Hematopoietic multipotent progenitor cell treated with erythropoietin and hydrocortisone succinate and interleukin-3 and kit ligand, for 6 days (in vitro differentiated cells): ENCODE data around the gene MAP2K7.
"Not testable (repeated sequence)": the region's sequence is repeated elsewhere in the genome, so short reads cannot be mapped to it uniquely, and the experiment has no call there.

Experiments used
- DNase-seq: peaks from one replicate; pipeline ENCODE4 v3.0.0-alpha.2; 2015

Gene MAP2K7

DNA sequence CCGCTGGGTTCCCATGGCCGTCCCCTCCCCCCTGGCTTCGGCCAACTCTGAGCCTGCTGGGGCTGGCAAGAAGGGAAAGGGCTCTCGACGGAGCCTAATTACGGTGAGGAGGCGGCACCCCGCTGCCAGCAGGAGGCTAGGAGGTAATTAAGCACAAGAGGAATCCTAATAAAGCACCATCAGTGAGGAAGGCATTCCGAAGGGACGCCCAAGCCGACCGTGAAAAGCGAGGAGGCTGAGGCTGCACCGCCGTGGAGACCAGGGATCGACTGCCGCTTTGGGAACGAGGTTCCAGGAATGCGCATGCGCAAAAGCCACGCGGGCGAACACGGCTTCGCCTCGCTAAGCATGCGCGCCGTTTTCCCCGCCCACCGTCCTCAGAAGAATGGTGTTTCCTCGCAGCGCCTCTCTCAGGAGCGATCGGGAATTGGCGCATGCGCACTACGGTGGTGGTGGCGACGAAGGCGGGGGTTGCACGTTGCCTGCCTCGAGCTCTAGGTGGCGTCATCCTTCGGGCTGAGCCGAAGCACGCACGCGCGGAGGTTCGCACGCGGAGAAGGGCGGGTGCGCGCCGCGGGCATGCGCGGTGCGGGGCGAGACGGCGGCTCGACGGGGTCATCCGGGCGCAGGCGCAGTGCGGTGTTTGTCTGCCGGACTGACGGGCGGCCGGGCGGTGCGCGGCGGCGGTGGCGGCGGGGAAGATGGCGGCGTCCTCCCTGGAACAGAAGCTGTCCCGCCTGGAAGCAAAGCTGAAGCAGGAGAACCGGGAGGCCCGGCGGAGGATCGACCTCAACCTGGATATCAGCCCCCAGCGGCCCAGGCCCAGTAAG is at the start of gene MAP2K7:
TSS of gene MAP2K7 (plus strand) at position 634 of the 830 bp plus-strand sequence. CDS start at position 702, 68 bp downstream.
- peak; percentile 100 for DNase-seq

DNA sequence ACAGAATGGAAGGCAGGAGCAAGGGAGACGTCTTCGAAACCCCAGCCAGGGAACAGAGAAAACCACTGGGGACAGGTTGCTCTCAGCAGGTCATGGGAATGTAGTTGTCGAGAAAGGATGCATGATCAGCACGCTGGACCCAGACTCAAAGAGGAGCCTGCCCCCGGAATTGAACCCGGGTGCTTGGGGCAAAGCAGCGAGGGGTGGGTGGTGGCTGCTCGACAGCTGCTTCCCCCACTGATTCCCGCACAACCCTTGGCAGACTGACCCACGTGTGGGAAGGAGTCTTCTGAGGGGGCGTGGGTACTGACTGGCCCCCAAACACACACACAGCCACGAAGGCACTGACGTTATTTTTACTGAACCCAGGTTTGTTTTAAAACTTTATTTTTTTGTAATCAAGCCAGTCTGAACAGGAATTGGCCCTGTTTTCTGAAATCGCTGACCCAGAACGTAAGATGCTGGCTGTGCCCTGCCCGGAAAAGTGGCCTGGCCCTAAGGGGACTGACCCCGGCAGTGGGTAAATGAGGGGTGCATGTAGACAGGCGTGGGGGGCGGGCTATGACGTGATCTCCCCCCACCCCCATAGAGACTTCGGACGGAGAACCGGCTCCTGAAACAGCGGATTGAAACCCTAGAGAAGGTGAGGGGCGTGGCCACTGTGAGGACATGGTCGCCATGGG is 48.1 kb upstream of the MAP2K7 start:
- DNase-seq, result no peak

DNA sequence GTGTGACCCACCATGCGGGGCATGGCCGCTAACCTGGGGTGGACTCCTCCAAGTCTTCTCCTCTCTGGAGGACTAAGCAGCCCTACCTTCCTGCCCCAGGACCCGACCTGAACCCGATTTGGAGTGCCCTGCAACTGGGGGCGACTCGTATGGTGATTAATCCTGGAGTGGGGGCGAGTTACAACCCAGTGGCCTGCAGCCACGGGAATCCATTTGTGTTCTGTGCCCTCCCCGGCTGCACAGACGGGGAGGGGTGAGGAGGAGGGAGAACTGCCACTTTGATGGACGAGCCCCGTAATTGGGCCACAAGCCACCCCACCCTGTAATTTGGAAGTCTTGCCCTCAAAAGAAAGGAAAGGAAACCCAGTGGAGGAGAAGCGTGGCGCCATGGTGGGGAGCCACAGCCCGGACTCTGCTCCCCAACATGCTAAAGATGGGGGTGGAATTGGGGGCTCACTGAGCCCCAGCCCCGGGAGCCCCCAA is 47.5 kb upstream of the MAP2K7 start:
- no peak for DNase-seq

DNA sequence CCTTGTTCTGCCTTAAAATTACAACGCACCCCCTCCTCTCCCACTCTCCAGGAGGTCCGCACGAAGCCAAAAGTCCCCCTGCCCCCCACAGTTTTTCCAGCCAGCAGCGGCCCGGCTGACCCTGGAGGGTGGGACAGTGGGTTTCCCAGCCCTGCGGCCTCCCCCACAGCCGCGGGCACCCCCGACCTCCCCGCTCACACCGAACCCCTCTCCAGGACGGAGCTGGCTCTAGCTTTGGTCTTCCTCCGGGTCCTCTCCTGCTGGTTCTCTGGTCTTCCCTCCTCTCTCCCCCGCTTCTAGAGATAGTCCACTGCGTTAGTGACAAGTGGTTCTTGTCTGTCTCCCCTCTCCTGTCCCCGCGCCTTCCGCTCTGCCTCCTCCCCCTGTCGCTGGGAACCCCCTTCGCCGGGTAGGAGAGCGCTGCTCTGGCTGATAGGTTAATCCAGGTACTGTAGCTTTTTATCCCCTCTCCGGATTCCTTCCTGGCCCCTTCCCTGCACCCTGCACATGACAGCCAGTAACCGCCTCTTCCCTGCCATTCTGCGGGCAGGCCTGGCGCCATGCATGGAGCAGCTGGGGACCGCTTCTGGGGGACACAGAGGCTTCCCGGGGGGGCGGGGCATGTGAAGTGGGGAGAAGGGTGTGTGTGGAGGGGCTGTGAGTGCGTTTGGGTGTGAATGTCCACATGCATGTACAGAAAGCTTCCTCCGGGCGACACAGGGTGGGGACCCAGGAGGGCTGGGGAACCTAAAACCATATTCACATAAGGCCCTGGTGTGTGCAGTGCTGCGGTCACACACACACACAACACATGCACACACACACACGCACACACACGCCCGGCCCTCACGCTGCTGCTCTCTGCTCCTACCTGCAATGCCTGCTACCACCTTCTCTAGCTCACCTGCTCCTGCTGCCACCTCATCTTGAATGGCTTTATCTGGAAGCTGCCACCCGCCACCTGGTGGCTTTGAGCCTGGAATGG is 46.7 kb upstream of the MAP2K7 start:
- DNase-seq, result no peak

DNA sequence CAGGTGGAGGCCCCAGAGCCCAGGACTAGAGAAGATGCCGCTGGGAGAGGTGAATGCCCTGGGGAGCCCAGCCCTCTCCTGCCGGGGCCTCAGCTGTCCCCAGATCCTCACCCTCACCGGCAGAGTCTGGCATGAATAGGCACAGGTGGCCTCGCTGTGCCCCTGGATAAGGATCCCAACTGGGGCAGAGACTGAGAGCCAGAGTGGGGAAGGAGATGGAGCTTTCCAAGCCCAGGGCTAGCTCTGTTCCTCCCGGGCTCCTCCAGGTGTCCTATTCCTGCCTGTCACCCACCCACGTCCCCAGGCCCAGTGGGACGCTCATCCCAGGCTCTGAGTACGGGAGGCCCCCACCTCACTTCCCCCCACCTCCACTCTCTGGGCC is 46.0 kb upstream of the MAP2K7 start:
- no peak for DNase-seq

DNA sequence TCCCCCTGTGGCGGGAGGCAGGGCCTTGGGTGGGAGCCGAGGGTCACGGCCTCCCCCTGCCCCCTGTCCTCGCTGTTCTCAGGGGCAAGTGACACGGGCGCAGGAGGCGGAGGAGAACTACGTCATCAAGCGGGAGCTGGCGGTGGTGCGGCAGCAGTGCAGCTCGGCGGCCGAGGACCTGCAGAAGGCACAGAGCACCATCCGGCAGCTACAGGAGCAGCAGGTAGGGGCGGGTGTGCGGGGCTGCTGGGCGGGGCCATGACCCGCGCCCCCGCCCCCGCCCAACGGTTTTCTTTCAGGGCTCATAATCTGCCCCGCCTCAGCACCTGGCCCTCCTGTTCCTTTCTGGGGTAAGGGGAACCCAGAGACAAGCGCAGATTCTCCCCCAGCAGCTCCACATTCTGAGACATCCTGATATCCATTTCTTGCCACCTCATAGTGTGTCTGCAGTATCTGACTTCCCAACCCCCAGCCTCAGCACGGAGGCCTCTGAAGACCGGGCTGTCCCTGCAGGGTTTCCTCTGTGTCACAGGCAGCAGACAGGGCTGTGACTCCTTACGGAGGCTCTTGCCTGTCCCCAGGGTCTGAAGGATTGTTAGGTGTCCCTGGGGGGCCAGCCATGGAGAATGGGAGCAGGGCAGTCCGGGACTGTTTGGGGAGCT is 45.4 kb upstream of the MAP2K7 start:
- no peak for DNase-seq

DNA sequence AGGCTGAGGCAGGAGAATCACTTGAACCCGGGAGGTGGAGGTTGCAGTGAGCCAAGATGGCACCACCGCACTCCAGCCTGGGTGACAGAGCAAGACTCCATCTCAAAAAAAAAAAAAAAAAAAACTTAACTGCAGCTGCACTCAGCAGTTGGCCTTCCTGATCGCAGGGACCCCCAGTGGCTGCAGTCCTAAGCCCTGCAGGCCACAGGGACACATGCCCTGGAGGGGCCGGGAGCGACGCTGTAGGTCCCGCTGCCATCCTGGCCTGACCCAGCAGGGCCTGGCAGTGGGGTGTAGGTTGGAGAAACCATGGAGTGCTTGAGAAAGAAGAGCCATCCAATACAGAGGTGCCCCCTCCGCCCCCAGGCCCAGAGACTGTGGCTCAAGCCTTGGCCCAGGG is 44.6 kb upstream of the MAP2K7 start:
- DNase-seq, result not testable (repeated sequence)

DNA sequence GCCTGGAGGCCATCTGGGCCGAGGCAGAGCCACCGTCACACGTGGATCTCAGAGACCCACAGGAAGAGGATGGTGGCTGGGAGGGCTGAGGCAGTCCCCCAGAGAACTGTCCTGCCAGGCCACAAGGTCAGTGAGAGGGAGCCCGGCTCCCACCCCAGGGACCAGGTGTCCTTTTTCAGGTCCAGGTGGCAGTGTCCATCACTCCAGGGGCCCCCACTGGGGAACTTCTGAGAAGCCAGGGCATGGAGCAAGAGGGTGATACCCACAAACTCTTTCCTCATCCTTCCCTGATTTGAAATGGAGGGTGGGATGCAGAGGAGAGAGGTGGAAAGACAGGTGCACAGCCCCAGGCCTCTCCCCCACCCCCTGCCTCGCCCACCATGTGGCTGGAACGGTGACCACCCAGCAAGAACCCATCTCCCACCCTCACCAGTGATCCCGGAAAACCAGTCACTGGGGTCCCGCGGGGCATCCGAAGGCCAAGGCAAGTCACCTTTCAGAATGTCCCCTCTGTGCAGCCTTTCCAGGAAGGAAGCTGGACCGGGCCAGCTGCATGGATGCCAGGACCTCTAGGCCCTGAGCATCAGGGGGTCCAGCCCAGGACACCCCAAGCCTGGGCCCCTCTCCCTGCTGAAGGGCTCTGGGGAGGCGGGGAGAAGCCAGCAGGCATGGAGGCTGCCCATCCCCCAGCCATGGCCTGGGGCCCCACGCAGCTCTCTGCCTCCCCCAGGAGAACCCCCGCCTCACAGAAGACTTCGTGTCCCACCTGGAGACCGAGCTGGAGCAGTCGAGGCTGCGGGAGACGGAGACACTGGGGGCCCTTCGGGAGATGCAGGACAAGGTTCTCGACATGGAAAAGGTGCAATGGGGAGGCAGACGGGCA is 43.6 kb upstream of the MAP2K7 start:
- no peak for DNase-seq

DNA sequence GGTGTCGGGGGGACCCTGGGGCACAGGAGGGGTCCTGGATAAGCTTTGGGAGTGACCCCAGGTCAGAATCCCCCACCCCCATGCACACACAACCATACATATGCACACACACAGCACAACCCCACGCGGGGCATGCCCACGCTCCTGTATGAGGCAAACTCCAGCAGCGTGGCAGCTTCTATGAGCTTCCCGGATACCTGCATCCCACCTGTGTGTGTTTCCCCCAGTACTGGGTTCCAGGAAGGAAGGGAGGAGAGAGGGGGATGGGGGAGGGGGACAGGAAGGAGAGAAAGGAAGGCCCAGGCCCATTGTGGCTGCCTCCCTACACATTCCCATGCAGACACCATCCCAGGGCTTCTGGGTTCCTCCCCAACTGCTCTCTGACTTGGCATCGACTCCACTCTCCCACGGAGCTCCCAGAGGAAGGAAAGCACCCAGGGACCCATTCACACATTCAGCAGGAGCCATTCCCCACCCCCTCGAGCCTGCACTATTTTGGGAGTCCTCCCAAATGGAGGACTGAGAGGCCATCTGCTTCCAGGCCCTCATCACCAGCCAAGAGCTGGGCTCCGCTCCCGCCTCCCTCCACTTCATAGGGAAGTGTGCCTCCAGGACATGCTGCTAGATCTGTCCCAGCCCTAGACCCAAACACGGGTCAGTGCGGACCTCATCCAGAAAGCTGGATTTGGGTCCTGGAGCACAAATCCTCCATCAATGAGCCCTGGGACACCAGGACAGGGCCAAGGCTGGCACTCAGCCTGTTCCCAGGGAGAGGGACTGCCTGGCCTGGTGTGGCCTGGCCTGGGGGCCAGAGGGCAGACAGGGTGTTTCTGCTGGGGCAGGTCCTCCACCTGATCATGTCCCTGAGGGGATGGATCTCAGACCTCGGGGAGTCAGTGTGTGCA is 42.7 kb upstream of the MAP2K7 start:
- DNase-seq, result no peak

DNA sequence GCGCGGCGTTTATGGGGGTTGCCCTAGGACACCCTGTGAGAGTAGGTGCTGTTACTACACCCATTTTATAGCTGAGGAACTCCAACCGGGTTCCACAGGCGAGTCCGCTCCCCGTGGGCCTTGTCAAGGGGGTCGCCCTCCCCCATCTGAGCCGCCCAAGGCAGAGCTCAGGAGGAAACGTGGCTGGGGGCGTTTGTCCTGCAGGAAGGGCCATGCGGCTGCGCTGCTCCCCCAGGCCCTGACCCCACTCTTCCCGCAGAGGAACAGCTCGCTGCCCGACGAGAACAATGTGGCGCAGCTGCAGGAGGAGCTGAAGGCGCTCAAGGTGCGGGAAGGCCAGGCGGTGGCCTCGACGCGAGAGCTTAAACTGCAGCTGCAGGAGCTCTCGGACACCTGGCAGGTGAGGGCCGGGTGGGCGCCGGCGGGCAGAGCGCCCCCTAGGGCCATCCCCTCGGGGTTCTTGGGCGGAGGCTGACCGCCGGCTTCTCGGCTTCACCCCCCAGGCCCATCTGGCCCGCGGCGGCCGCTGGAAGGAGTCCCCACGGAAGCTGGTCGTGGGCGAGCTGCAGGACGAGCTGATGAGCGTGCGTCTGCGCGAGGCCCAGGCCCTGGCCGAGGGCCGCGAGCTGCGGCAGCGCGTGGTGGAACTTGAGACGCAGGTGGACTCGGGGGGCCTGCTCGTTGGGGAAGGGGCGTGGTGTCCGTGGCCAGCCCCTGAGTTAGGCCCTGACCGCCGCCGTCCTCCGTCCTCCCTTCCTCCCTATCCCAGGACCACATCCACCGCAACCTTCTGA is 41.9 kb upstream of the MAP2K7 start:
- no peak for DNase-seq

DNA sequence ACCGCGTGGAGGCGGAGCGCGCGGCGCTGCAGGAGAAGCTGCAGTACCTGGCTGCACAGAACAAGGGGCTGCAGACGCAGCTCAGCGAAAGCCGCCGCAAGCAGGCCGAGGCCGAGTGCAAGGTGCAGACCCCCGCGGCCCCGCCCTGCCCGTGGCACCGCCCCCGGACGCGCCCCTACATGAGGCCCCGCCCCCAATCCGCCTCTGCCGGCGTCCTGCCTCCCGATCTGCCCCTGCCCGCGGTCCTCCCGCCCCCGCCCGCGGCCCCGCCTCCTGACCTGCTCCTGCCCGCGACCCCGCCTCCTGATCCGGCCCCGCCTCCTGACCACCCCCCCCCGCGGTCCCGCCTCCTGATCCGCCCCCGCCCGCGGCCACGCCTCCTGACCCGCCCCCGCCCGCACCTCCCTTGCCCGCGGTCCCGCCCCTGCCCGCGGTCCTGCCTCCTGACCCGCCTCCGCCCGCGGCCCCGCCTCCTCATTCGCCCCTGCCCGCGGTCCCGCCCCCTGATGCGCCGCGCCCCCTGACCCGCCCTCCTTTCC is 41.2 kb upstream of the MAP2K7 start:
- peak; percentile 86 for DNase-seq

DNA sequence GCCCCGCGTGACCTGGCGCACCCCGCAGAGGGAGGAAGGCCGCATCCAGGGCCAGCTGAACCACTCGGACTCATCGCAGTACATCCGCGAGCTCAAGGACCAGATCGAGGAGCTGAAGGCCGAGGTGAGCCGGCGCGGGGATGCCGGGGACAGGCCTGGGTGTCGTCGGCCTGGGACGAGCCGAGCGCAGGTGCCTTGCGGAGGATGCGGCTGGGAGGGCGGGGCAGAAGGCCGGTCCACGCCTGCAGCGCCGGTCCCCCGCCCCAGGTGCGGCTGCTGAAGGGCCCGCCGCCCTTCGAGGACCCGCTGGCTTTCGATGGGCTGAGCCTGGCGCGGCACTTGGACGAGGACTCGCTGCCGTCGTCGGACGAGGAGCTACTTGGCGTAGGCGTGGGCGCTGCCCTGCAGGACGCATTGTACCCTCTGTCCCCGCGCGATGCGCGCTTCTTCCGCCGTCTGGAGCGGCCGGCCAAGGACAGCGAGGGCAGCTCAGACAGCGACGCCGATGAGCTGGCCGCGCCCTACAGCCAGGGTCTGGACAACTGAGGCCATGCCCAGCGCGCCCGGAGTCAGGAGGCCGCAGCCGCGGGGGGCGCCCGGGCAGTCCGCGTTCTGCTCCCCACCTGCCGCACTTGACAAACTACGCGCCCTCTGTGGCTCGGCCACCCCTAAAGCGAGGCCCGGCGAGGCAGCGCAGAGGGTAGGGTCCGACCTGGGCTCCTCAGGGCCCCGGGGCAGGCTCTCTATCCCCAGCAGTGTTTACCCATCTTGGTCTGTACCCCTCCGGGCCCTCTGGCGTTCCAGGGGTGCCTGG is 40.3 kb upstream of the MAP2K7 start:
- no peak for DNase-seq

DNA sequence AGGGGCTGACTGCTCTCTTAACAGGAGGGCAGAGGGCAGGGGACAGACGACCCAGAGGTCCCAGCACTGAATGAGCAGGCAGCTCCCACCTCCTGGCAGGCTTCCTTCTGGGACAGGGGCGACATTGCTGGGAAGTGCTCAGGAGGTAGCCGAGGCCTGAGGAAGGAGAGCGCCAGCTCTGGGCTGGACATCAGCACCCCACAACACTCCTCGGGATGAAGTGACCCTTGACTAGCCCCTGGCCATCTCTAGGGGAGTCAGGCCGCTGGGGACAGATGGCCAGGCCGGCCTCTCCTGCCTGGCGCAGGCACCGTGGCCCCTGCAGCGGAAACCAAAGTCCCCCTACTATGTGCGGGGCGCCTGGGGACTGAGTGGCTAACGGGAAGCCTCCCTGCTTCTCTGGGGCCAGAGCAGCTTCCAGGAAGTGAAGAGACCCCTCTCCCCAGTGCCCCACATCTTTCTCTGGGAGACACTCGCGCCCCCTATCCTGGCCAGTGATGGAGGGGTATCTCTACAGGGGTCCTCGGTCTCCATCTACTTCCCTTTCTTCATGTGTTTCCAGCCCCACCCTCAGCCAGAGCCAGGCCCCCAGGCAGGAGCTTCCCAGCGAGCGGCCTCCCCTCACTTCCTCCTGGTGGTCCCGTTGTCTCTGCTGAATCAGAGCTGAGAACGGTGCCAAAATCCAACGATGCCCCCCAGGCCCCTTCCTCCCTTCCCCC is 39.5 kb upstream of the MAP2K7 start:
- DNase-seq, result no peak

DNA sequence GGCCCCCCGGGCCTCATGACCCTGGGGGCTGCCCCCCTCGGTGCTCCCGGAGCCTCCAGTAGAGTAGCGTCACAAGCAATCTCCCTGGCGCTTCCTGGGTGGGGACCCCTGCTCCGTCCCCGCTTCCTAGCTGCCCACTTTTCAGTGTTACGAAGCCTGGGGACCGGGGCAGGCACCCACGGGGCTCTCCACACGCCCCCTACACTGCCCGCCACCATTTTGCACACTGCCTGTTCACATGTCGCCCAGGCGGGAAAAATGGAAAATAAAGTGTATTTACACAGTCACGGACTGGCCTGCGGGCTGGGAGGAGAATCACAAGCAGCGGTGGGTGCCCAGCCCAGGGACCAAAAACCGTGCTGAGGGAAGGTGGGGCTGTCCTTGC is 39.0 kb upstream of the MAP2K7 start:
- DNase-seq, result no peak

DNA sequence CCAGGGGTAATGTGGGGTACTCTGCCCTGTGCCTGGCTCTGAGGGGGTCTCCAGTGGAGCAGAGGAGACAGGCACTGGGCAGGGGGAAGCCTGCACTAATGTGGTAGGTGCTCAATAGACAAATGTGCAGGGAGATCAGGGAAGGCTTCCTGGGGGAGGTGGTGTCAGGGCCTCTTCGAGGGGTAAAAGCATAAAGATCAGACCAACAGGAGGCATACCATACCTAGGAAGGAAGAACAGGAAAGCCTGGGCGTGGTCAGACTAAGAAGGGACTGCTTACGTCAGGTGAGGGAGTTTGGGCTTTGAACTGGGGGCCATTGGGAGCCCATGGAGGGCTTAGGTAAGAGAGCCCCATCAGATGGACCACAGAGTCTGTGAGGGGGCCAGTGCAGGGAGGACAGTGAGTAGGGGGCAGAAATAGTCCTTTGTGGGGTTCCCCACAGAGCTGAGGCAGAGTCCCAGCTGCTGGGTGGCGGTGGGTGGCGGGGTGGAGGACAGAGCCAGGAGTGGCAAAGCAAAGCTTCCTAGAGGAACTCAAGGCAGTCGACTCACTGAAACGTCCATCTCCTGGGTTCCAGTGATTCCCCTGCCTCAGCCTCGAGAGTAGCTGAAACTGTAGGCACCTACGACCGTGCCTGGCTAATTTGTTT is 38.3 kb upstream of the MAP2K7 start:
- DNase-seq, result peak; percentile 35

DNA sequence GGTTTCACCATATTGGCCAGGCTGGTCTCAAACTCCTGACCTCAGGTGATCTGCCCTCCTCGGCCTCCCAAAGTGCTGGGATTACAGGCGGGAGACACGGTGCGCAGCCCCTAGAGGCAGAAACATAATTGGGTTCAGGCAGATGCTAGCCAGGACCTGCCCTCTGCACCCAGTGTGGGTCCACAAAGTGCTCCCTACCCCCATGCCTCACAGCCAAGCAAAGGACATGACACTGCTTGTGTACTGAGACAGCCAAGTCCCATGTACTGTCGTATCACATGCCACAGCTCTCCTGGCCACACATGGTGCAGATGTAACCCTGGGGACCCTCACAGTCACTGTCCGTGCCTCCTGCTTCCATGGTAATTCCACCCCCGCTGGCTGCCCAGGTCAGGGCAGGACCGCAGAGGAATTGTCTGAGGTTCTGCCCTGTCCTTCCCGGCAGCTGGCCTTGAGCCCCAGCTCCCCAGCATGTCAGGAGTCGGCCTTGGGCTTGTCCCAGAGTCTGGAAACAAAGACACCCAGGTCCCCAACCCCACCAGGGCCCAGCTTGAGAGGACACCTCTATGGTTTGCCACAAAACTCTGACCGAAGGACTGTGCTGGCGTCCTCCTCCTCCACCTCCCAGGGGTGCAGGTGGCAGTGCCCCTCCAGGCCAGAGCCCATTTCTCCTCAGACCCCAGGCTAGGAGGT is 37.1 kb upstream of the MAP2K7 start:
- no peak for DNase-seq
